RWPE1 (cell line): ENCODE results near the gene KLHL1.

Experiments used
- CTCF ChIA-PET: fragments of 350-600 bp; sonication (Branson Sonifier 250); formaldehyde crosslinking; extraction: SDS; loops from one replicate; lab custom pipeline; 2021; lab: Yijun Ruan, JAX
- POLR2A ChIA-PET: fragments of 400-600 bp; formaldehyde crosslinking; extraction: SDS; loops from one replicate; lab custom pipeline; 2020; ENCODE audit warnings: antibody characterized with exemption; ENCODE audit not compliant: low non-redundant PET; lab: Yijun Ruan, JAX
- DNase-seq: peaks from one replicate; pipeline ENCODE4 v3.0.0; 2012; ENCODE audit warnings: low spot score
- H3K27ac ChIP-seq: fragments of 450-650 bp; 2 replicates; pipeline ENCODE4 v1.5.1; 2017
- TF ChIP-seq, protein P1 (sequence below): fragments of 450-650 bp; conservative IDR thresholded peaks from 2 replicates; pipeline ENCODE4 v1.5.1; 2017; ENCODE audit warnings: low read depth, mild to moderate bottlenecking

The KLHL1 gene

DNA sequence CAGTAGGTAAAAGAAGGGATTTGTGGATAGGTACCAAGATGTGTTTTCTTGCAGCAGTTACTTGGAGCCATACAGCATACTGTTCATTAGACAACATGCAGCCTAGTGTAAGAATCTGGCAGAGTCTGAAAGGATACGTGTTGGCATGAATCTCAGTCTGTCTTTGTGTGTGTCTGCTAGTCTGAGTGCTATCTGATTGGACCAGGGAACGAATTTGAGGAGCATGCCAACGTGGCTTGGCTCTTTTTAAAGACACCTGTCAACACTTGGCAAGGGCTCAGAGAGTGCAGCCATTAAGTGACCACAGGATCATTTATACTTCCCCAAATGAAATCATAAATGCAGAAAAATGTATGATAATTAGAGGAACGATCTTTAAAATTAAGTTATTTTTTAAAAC, 28.2 kb downstream of the KLHL1 start:
- no peak for DNase-seq
- CTCF ChIA-PET: interaction anchor here (0.6 kb wide), 1 partner anchor 58 kb away, joined by 4 read pairs; no protein-coding TSS in a partner anchor
- TF ChIP-seq, protein P1, sequence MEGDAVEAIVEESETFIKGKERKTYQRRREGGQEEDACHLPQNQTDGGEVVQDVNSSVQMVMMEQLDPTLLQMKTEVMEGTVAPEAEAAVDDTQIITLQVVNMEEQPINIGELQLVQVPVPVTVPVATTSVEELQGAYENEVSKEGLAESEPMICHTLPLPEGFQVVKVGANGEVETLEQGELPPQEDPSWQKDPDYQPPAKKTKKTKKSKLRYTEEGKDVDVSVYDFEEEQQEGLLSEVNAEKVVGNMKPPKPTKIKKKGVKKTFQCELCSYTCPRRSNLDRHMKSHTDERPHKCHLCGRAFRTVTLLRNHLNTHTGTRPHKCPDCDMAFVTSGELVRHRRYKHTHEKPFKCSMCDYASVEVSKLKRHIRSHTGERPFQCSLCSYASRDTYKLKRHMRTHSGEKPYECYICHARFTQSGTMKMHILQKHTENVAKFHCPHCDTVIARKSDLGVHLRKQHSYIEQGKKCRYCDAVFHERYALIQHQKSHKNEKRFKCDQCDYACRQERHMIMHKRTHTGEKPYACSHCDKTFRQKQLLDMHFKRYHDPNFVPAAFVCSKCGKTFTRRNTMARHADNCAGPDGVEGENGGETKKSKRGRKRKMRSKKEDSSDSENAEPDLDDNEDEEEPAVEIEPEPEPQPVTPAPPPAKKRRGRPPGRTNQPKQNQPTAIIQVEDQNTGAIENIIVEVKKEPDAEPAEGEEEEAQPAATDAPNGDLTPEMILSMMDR: no peak

DNA sequence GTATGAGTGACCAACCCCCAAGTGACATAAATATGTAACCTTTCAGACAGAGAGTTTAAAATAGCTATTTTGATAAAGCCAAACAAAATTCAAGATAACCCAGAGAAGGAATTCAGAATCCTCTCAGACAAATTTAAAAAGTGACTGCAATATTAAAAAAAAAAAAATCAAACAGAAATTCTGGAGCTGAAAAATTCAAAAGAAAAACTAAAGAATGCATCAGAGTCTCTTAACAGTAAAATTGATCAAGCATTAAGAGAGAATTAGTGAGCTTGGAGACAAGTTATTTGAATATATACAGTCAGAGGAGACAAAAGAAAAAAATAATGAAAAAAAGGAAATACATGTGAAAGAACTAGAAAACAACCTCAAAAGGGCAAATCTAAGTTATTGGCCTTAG, 53.7 kb downstream of the KLHL1 start:
- no peak for DNase-seq
- ChIA-PET POLR2A (no interaction called here), CTCF (interaction anchor here (0.6 to 0.7 kb wide), 2 partner anchors 8 to 453 kb away, joined by 3 read pairs; no protein-coding TSS in a partner anchor)
- TF ChIP-seq, protein P1: no peak
- H3K27ac ChIP-seq: no peak overlapping the region

More for the DNA sequence above, 28.2 kb downstream of the KLHL1 start:
- H3K27ac ChIP-seq: no peak overlapping the region
- POLR2A ChIA-PET: no interaction called here

DNA sequence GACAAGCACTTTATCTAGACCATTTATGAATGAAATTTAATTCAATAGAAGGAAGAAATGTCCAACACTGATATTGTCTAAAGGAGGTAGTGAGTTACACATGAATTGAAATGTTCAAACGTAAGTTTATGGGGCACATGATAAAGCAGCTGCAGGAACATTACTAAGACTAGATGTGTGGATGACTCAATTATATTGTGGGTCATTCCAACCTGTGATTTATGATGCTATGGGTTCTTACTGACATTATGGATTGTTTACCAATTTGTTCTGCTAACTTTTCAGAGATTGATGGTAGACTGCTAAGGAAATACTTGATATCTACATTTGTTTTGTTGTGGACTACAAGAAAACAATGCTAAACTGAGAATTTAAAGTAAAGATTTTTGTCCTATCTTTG, 56.7 kb downstream of the KLHL1 start:
- CTCF ChIA-PET: no interaction called here
- H3K27ac ChIP-seq: no peak overlapping the region
- TF ChIP-seq, protein P1: no peak
- POLR2A ChIA-PET: no interaction called here
- DNase-seq: no peak

DNA sequence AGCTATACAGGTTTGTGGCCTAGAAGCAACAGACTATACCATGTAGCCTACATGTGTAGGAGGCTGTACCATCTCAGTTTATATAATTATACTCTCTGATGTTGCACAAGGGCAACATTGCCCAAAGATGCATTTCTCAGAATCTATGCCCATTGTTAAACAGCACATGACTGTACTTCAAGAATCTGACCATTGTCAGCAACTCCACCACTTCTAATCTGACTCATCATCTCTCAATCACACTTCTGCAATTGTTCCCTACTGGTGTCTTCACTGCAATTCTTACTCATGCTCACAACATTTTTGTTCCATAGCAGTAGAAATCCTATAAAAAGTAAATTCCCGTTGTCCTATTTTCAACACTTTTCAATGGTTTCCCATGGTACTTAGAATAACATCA, 64.6 kb downstream of the KLHL1 start:
- ChIA-PET CTCF (no interaction called here), POLR2A (no interaction called here)
- no peak for DNase-seq

DNA sequence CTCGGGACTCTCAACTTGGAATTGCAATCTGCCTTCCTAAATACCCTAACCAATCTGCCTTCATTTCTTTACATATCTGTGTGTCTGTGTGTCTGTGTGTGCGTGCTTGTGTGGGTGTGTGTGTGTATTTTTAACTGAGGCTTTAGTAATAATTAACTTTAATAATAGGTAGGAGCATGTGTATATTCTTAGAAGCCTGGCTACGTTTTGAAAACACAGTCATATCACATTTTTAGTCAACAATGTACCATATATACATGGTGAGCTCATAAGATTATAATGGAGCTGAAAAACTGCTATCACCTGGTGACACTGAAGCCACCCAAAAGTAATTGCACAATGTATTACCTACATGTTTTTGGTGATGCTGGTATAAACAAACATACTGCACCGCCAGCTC, 66.1 kb downstream of the KLHL1 start:
- ChIA-PET POLR2A (no interaction called here), CTCF (interaction anchor here (0.6 kb wide), 2 partner anchors 461 to 1675 kb away, joined by 3 to 8 read pairs; no protein-coding TSS in a partner anchor)
- TF ChIP-seq, protein P1: no peak

More for the DNA sequence above, 64.6 kb downstream of the KLHL1 start:
- TF ChIP-seq, protein P1: no peak
- no peak overlapping the region for H3K27ac ChIP-seq

DNA sequence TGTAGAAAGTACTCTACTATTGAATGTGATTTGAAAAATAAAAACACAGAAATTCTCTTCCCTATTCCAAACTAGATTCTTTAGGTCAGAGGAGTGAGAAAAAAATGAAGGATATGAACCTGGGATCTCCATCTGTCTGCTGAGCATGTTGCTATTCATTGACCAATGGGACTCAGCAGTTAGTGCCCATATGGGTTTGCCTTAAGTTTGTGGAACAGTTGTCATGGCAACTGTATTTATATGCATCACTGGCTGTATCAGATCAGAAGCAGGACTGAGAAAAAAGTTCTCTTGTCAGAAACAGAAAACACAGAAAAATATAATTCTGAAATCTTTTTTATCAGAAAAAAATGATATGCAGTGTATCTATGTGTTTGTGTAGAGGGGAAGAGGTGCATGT, 74.0 kb downstream of the KLHL1 start:
- TF ChIP-seq, protein P1: no peak
- no peak overlapping the region for H3K27ac ChIP-seq
- POLR2A ChIA-PET: no interaction called here
- no peak for DNase-seq
- CTCF ChIA-PET: no interaction called here

More for the DNA sequence above, 66.1 kb downstream of the KLHL1 start:
- no peak overlapping the region for H3K27ac ChIP-seq
- no peak for DNase-seq
